Skeletal muscle cell (primary cell): ENCODE measurements around the gene EEF1AKMT3.
"Not testable (repeated sequence)": the region's sequence is repeated elsewhere in the genome, so short reads cannot be mapped to it uniquely, and the experiment has no call there.

Source experiments
- DNase-seq: peaks from one replicate; pipeline ENCODE4 v3.0.0-alpha.2; 2010; ENCODE audit warnings: low read depth
- H3K4me3 ChIP-seq: 2 replicates; pipeline ENCODE4 v1.5.1; 2011; ENCODE audit warnings: low read depth, mild to moderate bottlenecking, control low read depth, low read length, moderate library complexity

The EEF1AKMT3 gene

DNA sequence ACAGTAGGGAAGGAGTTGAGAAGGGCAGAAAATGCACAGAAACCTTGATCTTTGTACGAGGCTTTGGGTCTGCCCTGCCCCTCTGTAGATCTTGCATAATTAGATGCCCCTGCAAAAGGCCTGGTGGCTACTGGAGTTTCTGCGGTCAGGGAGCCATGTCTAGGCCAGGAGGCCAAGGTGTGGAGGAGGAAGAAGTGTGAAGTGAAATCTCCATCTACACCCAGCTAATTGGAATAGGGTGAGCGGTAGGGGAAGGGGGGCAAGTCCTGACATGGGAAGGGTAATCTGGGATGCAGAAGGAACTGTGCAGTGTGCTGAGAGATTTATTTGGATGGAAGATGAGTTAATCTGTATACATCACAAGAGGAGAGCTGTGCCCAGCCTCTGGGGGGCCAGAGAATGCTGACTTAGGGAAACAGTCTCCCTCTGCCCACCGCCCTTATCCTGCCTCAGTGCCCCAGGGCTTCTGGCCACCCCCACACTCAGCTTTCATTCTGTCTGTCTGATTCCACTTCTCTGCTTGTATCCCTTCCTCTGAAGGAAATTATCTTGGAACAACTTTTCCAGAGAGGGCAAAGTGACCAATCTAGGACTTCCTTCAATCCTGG, 10.9 kb upstream of the EEF1AKMT3 start:
- no peak for DNase-seq
- no peak overlapping the region for H3K4me3 ChIP-seq

DNA sequence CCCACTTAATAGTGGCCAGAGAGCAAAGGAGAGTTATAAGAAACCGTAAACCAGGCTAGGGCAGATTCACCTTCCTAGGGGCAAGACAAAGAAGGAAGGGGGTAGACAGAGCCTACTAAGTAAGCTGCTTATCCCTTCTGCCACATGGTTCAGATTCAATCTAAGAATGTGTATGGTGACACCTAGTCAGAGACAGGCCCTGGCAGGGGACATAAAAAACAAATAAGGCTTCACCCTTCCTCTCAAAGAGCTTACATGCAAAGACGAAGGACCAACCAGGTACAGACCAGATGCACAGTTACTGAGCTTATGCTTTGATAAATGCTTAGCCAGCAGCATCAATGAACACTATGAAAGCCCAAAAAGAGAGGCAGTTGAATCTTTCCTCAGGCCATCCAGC, 10.0 kb upstream of the EEF1AKMT3 start:
- no peak overlapping the region for H3K4me3 ChIP-seq
- no peak for DNase-seq

DNA sequence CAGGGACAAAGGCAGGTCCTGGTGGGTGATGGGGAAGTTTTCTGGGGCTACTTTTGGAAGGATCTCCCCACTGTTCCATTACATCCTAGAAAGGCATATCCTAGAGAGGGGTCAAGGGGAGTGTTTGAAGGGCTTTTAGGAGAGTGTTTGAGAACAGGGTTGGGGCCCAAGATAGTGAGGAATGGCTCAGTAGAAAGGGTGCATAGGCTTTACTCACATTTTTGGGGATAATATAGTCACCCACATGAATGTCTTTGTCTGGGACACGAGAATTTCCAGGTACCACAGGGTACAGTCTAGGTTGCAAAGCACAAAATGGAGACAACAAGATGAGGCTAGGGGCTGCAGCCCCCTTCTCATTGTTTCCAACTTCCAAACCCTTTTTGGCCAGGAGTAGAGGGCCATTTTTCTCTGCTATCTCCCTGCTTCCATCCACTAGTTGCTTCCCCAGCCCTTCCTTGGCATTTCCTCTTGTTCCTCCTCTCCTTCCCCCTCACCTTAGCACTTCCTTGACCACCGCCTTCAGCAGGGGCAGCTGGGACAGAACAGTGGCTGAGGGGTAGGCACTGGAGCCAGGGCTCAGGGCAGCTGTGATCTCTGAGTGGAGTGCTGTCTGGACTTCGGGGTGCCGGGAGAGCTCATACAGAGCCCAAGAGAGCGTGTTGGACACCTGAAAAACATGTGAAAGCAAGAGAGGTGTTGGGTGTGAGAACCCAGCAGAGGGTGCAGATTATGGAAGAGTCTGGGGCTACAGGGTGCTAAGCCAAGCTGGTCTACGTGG, 8.3 kb upstream of the EEF1AKMT3 start:
- no peak for DNase-seq
- H3K4me3 ChIP-seq: no peak overlapping the region

DNA sequence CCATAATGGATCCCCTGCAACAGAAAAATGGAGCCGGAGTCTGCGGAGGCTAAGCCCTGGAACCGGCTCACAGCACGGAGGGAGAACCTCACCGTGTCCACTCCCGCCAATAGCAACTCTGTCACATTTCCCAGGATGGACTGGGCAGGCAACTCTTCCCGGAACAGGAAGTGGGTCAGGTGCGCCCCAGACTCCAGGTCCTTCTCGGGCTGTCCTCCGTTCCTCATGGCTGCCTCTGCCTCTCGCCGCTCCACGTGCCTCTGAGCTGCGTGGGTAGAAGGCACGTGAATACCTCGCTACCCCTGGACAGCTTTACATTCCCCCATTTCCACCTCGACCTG, 7.8 kb upstream of the EEF1AKMT3 start:
- DNase-seq: no peak
- H3K4me3 ChIP-seq: no peak overlapping the region

DNA sequence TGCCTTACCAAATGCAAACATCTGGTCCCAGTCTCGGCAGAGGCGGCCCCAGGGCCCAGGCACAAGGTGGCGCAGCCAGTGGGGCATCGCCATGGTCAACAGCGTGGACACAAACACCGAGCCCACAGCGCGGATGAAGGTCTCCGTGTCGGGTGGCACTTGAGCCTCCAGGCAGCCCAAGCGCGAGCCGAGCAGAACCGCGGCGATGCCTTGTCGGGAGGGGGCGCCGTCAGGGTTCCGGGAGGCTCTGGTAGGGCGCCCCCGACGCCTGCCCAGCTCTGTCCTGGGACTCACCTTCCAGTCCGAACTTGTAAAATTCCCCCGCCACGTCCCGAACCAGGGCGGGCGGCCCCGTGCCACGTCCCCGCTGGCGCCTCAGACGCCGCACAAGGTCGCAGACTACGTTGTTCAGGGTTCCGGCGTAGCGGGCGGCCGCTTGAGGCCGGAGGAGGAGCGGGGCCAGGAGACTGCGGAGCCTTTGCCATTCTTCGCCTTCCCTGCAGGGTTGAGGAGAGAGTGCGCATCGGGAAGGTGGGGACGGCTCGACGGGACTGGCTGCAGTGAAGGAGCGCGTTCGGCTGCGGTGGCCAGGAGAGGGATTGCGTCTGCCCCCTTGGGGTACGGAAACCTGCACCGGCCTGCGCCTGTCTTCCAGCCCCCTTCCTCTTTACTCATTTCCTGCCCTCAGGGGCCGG, 7.3 kb upstream of the EEF1AKMT3 start:
- peak overlapping the region; percentile 32 for H3K4me3 ChIP-seq
- DNase-seq: no peak

DNA sequence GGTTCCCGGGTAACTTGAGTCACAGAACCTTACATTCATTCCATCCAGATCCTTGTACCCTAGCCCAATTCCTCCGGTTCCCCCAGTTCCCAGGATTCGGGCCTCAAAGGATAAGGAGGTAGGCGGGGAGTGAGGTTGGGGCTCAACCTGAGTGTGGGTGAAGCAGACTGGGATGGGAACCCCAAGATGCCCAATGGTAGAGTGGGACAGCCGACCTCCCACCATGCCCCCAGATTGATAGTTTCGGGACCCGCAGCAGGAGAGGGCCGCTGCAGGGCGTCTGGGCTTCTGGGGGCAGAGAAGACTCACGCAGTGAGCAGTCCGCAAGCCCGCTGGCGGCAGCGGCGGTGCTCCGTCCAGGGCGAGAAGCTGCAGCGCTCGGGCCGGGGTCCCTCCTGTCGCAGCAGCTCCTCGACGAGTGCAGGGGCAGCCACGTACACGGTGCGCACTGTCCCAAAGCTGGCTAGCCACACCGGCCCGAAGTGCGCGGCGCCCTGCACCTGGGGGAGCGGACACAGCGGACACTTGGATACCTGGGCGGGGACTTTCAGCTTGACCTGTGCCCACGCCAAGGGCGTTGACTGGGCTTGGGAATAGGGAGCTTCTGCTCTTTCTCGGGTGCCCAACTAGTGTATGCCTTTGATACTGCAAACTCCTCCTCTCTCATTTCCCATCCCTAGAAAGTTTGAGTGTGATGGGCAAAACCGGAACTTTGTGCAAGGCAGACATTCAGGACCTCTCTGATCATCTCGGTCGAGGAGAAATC, 6.5 kb upstream of the EEF1AKMT3 start:
- peak overlapping the region; percentile 35 for H3K4me3 ChIP-seq
- DNase-seq: no peak

DNA sequence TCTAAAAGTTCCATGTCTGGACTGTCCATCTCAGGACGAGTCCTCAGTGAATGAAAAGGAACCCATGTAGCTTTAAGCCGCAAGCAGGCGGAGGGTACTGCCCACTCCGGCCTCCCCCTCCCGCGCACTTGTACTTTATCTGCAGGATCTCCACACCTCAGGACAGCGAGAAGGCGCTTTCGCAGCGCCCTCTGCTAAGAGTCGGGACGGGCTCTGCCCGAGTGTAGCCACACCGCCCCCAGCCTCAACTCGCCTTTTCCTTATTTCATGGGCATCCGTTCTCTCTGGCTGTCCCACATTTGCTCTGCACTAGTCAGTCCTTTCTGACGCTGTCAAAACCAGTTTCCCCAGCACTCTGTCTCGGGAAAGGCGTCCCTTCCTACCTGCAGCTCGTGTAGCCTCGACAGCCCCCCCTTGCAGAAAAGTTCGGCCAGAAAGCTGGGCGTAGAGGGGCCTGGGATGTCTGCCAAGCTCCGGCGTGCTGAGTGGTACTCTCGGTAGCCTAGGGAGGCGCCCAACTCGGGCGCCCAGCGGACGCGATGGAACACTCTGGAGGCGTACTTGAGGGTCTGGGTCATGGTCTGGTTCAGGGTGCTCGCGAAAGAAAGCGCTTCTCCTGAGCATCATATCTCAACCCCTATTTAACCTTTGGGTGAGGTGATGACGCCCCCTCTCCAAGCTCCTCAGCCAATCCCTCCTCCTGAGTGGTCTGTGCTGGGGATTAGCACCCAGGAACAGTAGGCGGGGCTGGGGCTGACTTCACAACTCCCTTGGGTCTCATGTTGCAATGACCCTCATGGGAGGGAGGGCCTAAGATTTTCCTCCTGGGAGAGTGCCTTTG, 5.7 kb upstream of the EEF1AKMT3 start, which contains the start of gene CYP27B1:
Gene CYP27B1 (minus strand): TSS at position 615 of the 841 bp plus-strand sequence. CDS start 37 bp downstream, at position 578.
- no peak for DNase-seq
- H3K4me3 ChIP-seq: peak within 1 kb of the TSS; percentile 35

DNA sequence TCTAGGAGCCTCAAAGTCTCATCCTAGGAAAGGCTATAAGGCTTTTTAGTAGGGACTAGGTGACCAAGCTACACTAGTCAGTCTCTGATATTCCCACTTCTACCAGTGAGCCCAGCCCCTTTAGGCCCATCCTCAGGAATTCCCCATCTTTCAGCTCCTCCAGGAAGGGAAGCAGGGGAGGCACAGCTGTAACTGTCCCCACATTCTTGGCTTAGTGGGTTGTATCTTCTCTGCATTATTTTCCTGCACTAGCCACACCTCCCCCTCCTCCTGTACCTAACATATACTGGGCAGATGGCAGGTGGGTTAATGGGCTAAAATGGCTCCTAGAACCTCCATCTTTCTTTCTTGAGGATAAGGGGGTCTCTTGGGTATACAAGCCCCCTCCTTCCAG, 5.1 kb upstream of the EEF1AKMT3 start:
- no peak overlapping the region for H3K4me3 ChIP-seq

DNA sequence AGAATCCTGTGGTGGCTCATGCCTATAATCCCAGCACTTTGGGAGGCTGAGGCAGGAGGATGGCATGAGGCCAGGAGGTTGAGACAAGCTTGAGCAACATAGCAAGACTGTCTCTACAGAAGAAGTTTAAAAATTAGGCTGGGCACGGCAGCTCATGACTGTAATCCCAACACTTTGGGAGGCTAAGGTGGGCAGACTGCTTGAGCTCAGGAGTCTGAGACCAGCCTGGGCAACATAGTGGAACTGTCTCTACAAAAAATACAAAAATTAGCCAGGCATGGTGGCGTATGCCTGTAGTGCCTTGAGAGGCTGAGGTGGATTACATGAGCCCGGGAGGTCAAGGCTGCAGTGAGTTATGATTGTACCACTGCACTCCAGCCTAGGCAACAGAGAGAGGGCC, 4.5 kb upstream of the EEF1AKMT3 start:
- no peak overlapping the region for H3K4me3 ChIP-seq
- no peak for DNase-seq

More for the DNA sequence above, 5.1 kb upstream of the EEF1AKMT3 start:
- no peak for DNase-seq

DNA sequence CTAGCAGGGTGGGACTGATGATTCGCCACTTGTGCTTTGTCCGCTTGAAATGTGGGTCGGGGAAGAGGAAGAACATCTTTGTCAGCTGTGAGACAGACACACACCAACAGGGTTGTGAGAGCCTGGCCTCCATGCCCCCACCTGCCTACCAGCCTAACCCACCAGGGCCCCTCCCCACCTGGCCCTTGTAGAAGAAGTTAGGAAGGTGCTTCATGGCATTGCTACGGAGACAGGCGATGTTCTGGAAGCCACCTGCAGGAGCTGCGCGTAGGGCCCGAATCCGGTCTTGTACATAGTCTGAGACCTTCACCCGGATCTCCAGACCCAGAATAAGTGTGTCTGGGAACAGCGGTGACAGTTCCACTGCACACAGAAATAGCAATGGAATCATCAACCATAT, 2.8 kb upstream of the EEF1AKMT3 start:
- no peak overlapping the region for H3K4me3 ChIP-seq
- DNase-seq: no peak

DNA sequence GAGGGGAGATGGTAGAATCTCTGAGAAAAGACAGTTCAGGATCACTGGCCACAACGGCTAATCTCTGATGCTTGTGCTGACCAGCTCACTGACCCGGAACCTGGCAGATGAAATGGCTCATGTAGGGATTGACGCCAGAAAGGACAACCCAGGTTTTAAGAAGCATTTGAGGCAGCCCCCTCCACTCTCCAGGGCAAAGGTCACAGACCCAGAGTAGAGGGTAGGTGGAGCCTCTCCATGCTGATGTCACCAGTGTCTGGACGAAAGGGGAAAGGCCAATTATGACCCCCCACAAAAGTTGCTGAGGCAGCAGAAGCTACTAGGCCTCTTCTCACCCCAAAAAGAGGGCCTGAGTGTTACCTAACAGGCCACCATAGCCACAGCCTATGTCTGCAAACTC, 1.7 kb upstream of the EEF1AKMT3 start:
- no peak for DNase-seq
- no peak overlapping the region for H3K4me3 ChIP-seq

DNA sequence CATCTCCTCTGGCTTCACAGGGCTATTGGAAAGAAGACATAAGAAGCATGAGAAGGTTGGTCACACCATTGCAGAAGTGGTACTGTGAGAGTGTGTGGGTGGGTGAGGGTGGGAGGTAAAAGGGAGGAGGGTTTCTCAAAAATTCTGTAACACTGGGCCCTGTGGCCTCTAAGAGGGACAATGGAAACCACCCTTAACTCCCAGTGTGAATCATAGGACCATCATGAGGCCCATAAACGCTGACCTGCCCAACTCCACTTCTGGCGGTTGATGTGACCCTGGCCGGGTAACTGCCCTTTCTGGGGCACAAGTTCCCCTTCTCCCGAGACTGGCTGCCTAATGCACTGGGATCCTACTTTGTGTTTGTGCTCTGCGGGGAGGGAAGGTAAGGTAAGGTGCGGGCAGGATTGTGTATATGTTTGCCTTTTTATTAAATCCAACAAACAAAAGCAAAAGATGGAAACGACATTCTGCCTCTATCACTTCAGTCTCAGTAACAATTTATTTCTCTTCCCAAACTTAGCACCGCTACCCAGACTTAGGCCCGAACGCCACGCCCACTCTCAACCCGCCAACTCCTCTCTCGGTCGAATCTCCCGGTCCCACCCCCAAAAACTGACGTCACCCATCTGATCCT, 1.1 kb upstream of the EEF1AKMT3 start:
- DNase-seq: peak; percentile 70

DNA sequence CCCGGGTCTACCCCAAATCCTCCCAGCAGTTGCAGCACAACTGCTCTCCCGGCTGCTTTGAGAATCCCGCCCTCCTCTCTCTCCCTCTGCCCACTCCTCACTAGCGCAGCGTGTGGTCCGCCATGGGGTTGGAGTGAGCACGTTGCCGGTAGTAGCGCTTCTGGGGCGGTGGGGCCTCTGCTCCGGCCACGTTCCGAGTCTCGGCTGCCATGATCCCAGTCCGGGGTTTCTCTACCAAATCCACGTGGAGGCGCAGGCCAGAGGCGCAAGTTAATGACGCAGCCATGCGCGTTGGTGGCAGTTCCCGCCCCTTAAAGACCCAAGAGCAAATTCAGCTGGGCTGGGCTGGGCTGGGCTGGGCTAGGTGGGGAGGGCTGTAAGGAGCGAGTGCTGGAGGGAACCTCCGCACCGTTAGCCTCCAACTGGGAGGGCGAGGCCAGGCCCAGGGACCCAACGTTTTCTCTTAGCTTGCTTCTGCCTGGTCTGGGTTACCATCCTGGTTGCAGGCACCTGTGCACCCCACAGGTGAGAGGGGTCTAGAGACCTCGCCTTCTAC, 463 bp upstream of the EEF1AKMT3 start, which contains the start of gene METTL1:
Gene METTL1 (minus strand): TSS at position 233 of the 556 bp plus-strand sequence. CDS start 22 bp downstream, at position 211.
- peak within 1 kb of the TSS; percentile 92 for H3K4me3 ChIP-seq
- DNase-seq: peak; percentile 88

More for the DNA sequence above, 1.1 kb upstream of the EEF1AKMT3 start:
- H3K4me3 ChIP-seq: peak overlapping the region; percentile 92

DNA sequence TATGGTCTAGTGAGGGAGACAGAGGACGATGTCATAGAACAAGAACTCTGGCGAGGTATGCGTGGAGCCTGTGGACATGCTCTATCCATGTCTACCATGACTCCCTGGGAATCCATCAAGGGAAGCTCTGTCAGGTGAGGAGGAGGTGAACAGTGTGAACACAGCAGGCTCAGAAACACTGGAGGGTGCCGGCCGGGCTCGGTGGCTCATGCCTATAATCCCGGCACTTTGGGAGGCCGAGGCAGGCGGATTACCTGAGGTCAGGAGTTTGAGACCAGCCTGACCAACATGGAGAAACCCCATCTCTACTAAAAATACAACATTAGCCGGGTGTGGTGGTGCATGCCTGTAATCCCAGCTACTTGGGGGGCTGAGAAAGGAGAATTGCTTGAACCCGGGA, 2.2 kb downstream of the EEF1AKMT3 start:
- DNase-seq: not testable (repeated sequence)

DNA sequence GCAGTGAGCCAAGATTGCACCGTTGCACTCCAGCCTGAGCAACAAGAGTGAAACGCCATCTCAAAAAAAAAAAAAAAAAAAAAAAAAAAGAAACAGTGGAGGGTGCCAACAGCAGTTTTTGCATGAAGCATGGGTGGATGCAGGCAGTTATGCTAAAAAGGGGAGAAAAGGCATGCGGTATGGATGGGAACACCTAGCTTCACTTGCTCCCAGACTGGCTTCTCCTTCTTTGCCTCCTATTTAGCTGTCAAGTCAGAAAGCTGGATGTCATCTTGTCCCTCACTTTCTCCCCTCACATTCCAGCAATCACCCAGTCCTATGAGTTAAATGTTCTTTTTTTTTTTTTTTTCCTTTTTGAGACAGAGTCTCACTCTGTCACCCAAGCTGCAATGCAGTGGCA, 2.6 kb downstream of the EEF1AKMT3 start:
- no peak overlapping the region for H3K4me3 ChIP-seq
- DNase-seq: no peak

More for the DNA sequence above, 2.2 kb downstream of the EEF1AKMT3 start:
- not testable (repeated sequence) for H3K4me3 ChIP-seq

DNA sequence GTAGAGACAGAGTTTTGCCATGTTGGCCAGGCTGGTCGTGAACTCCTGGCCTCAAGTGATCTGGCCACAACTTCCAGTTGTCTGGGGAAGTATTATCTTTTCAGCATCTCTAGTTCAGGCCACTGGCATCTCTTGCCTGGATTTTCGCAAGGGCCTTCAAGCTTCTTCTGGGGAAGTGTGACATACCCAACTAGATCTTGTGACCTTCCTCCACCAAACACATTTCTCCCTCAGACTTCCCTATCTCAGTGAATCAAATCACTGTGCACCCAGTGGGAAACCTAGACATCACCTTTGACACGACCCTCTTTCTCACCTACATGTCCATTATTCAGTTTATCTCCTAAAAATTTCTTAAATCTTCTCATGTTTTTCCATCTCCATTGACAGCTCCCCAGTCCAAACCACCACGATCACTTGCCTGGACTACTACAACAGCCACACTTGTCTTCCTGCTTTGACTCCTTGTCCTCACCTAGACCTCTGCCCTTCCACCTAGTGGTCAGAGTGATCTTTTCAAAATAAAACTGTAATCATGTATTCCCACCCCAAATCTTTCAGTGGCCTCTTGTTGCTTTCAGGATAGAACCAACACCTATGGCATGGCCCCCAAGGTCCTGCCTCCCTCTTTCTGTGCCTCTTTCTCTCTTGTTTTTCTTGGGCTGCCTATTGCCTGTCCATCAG, 3.3 kb downstream of the EEF1AKMT3 start:
- H3K4me3 ChIP-seq: no peak overlapping the region
- no peak for DNase-seq

DNA sequence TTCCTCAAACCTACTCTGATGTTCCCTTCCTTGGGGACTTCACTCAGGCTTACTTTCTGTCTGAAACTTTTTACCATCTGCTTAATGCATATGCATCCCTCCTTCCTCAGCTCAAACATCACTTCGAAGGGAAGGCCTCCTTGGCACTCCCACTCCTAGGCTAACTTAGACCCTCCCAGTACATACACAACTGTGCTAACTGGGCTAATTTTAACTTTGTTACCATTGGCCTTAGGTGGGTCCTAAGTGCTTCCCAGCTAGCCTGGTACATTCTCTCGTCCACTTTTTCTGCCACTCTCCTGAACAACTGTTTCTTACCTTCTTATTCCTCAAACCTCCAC, 3.8 kb downstream of the EEF1AKMT3 start:
- no peak overlapping the region for H3K4me3 ChIP-seq
- DNase-seq: no peak

DNA sequence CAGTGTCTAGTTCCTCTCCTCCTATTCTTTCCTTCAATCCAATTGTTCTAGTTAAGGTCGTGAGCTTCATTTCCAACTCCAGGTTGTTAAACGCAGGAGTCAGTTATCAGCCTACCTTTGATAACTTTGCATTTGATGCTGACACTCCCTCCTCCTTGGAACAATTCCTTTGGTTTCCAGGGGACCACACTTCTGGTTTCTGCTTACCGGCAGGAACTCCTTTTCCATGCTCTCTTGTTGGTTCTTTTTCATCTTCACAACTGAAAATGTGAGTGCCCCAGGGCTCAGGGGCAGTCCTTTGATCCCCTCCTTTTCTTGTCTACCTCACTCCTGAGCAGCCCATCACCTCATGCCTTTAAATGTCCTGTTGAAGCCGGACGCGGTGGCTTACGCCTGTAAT, 5.0 kb downstream of the EEF1AKMT3 start:
- no peak for DNase-seq

More for the DNA sequence above, 5.0 kb downstream of the EEF1AKMT3 start:
- H3K4me3 ChIP-seq: no peak overlapping the region
